GM21381 (cell line): Measurements from ENCODE around the gene KIN.
"Not testable (repeated sequence)": the region's sequence is repeated elsewhere in the genome, so short reads cannot be mapped to it uniquely, and the experiment has no call there.

ENCODE experiments used
- ATAC-seq: cut with Tn5 transposase; IDR thresholded peaks from one replicate; pipeline ENCODE4 v1.9.1; 2021; ENCODE audit warnings: mild to moderate bottlenecking, moderate library complexity; ENCODE audit not compliant: unreplicated experiment

KIN gene

GRCh38 chr10:7795605-7796004, 7.8 kb upstream of the KIN start:
- no peak for ATAC-seq

GRCh38 chr10:7794251-7795026, 6.6 kb upstream of the KIN start:
- ATAC-seq: no peak

- ATAC-seq: no peak
Observed at GRCh38 chr10:7792541-7792940, 4.7 kb upstream of the KIN start.

- ATAC-seq: no peak
Observed at GRCh38 chr10:7789390-7789789, 1.6 kb upstream of the KIN start.

DNA sequence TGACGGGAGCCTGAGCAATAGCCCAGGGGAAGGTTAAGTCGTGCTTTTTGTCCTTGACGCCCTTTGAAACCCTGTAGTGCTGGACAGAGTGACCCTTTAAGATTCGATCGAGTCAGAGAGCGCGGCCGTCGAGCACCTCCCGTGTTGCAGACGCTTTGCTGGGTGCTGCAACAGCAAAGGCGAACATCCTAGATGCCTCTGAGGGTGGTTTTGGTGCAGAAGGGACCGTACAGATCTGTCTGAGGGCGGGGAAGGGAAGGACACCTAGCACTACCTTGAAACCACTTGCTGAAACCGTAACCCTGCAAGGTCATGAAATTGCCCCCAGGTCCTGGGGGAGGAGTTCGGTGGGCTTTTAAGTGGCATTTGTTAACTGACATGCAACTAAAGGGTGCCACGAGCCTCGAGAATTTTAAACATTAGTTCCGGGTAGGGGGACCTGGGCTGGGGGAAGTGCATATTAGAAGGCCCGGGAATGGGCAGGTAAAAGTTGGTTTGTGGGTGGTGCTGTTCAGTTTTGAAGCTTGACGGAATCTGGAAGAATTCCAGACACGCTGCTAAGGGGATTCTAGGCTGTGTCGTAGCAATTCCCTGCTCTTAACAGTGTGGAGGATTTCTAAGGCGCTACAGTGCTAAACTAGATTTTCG, 970 bp upstream of the KIN start:
- peak; percentile 15 for ATAC-seq

DNA sequence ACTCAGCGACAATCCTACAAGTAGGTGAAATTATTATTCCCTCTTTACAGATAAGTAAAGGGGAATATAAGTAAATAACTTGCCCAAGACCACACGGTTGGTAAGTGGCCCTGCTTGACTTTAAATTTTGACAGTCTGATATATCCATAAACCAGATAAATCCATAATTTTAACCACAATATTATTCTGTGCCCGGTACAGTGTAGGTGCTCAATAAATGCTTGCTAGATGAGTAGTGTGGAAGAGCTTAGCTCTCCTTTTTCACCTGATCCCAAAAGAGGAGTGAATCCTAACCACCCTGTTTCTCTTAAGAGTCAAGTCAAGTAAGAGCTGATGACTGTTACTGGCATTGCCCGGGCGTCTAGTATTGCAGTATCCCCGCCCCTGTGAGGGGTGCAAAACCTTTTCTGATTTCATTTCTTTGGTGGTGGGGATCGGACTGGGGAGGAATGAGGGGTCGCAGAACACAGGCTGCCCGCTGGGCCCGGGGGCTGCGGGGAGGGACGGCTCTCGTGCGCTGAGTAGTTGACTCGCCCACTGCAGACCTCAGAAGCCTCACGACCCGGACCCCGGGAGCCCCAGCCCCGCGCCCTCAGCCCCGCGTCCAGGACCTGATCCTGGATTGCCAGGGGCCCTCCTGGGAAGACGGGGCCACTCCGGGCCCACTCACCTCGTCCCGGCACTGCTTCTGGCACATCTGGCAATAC, 490 bp downstream of the KIN start:
- peak; percentile 10 for ATAC-seq

- no peak for ATAC-seq
Observed at GRCh38 chr10:7786430-7786829, 1.4 kb downstream of the KIN start.

GRCh38 chr10:7782194-7782593, 5.6 kb downstream of the KIN start:
- not testable (repeated sequence) for ATAC-seq

DNA sequence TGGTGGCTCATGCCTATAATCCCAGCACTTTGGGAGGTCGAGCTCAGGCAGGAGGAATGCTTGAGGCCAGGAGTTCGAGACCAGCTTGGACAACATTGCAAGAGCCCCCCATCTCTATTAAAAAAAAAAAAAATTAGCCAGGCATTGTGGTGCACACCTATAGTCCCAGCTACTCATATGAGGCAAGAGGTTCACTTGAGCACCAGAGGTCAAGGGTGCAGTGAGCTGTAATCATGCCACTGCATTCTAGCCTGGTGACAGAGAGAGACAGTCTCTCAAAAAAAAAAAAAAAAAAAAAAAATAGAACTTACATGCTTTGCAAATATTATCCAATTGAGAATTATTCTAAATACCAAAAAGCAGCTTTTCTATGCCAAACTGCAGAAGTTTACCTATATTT, 11.0 kb downstream of the KIN start:
- ATAC-seq: no peak

DNA sequence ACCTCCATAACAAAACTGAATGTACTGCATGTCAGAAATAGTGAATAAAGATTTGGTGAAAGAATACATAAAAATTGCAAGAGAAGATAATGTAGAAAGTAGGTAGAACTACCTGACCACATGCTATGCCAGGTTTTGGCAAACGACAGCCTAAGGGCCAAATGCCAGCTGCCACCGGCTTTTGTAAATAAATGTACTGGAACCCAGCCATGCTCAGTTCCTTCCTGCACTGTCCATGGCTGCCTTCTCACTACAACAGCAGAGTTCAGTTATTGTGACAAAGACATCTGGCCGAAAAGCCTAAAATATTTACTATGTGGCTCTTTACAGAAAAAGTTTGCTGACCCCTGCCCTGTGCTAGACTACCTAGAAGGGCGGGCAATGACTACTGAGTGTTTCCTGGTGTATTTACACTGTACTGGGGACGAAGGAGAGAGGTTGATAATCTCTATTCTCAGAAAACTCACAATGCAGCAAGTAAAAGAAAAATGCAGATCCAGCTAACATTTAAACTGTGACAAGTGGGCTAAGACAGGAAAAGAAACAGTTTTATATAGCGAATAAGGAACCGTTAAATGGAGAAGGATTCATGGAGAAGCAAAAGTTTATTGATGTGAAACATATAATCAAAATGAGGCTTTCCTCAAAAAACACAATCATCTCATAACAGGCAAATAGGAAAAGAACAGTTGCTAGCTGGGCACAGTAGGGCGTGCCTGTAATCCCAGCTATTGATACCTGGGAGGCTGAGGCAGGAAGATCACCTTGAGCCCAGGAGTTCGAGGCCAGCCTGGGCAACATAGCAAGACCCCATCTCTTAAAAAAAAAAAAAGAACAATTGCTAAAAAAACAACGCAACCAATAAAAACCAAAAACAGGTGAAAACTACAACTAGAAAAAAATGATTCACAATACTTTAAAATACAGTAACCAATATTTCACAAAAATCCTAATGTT, 13.7 kb downstream of the KIN start:
- ATAC-seq: no peak

GRCh38 chr10:7768417-7768816, 19.4 kb downstream of the KIN start:
- ATAC-seq: no peak

- no peak for ATAC-seq
Observed at GRCh38 chr10:7767209-7767608, 20.6 kb downstream of the KIN start.

DNA sequence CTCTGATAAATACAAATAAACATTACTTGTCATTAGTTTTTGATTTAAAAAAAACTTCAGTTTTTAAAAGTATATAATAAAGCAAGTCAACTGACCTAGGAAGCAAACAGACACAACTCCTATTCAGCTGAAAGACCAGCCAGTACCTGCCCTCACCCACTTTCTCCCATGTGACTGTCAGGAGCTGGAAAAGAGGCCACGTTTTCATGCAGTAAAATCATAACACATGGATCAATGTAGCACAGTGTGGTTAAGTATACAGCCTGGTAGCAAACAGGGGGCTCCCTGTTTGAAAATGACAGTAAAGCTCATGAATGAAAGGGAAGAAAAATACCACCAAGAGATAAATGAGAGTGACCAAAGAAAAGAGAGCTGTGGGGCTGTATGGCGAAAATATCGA, 21.6 kb downstream of the KIN start:
- no peak for ATAC-seq

DNA sequence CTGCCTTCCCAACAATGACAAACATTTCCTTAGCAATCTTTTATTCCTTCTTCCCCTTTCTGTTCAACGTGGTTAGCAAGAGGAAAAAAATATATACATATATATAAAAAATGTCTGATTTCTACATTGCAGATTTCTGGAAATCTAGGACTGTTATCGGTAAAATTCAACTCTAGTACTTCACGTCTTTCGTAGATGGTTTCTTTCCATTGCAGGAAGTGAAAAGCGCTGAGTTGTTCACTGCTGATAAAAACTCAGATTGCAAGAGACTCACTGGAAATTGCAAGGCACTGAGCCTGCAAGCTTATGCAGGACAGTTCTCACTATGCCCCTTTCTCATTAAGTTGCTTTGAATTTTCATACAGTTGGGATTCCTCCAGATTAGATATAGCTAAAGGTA, 23.9 kb downstream of the KIN start:
- ATAC-seq: no peak

DNA sequence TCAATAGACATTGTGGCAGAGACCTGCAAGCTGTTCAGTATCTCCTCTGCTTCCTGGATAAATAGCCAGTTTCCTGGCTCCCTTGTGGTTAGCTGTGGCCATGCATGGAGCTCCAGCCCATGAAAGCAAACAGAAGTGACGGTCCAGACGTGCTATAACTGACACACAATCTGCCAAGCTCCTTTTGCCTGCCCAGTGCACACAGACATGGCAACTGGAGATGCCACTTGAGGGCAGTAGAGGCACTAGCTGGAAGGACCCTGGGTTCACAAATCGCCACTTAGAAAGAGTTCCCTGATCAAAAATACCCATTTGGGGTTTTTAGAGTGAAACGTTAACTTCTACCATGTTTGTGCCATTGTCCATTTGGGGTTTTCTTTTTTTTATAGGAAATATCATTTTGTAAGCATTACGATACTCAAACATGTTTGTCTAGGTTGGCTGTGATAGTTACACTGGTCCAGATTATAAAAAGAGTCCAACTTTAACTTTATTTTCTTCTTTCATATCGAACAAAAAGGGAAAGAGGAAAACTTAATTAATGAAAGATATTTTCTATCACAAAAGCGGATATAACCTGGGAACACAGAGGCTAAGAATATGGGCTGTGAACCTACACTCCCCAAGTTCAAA, 31.3 kb downstream of the KIN start:
- no peak for ATAC-seq

GRCh38 chr10:7755103-7755502, 32.7 kb downstream of the KIN start:
- ATAC-seq: no peak

GRCh38 chr10:7752251-7752650, 35.5 kb downstream of the KIN start:
- ATAC-seq: no peak

DNA sequence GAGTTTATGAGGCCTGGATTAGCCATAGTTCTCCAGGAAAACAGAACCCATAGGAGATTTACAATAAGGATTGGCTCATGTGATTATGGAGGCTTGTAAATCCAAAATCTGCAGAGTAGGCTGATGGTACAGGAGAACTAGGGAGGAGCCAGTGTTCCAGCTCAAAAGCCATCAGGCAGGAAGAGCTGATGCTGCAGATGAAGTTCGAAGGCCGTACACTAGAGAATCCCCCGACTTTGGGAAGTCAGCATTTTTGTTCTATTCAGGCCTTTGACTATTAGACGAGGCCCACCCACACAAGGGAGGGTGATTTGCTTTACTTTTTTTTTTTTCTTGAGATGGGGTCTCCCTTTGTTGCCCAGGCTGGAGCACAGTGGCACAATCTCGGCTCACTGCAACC, 37.6 kb downstream of the KIN start:
- ATAC-seq: no peak

GRCh38 chr10:7748637-7749036, 39.2 kb downstream of the KIN start:
- not testable (repeated sequence) for ATAC-seq

GRCh38 chr10:7744307-7744706, 43.5 kb downstream of the KIN start:
- ATAC-seq: no peak
